ENCODE data around the gene BICD1.

DNA sequence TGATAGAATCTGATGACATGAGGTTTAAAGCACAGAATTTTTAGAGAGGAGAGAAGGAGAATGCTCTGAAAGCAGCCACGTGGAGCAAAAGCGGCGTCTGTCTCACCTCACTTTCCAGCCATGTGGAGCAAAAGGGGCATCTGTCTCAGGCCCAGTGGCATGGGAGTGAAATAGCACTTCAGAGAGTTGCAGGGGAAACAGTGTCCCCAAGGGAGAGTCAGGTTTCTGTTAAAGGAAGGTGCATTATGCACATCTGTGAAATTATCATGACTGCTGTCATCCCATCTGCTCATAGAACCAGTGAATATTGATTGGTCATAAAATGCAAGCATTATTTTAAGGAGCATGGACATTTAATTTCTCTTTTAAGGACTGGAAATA lies 124.0 kb downstream of the BICD1 start:
- TF ChIP-seq EZH2 (IDR thresholded peaks at IDR 0.05; ENCODE audit: borderline replicate concordance, low read depth, low read length, severe bottlenecking) = no peak
- no peak for TF ChIP-seq POLR2AphosphoS5 (IDR thresholded peaks at IDR 0.05; ENCODE audit: insufficient read depth, low read depth, low read length)
- TF ChIP-seq, protein P1, sequence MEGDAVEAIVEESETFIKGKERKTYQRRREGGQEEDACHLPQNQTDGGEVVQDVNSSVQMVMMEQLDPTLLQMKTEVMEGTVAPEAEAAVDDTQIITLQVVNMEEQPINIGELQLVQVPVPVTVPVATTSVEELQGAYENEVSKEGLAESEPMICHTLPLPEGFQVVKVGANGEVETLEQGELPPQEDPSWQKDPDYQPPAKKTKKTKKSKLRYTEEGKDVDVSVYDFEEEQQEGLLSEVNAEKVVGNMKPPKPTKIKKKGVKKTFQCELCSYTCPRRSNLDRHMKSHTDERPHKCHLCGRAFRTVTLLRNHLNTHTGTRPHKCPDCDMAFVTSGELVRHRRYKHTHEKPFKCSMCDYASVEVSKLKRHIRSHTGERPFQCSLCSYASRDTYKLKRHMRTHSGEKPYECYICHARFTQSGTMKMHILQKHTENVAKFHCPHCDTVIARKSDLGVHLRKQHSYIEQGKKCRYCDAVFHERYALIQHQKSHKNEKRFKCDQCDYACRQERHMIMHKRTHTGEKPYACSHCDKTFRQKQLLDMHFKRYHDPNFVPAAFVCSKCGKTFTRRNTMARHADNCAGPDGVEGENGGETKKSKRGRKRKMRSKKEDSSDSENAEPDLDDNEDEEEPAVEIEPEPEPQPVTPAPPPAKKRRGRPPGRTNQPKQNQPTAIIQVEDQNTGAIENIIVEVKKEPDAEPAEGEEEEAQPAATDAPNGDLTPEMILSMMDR (IDR thresholded peaks at IDR 0.05; ENCODE audit: extremely low read depth in 1 of 2, insufficient read depth in 1 of 2, low read depth in 1 of 2, low read length in 2 of 2) = no peak
- no peak for TF ChIP-seq POLR2A (IDR thresholded peaks at IDR 0.05; ENCODE audit: low read depth, low read length)
- TF ChIP-seq MYC (IDR thresholded peaks at IDR 0.05; ENCODE audit: low read depth, low read length) = no peak
- TF ChIP-seq, protein P2, sequence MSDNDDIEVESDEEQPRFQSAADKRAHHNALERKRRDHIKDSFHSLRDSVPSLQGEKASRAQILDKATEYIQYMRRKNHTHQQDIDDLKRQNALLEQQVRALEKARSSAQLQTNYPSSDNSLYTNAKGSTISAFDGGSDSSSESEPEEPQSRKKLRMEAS (IDR thresholded peaks at IDR 0.05; ENCODE audit: insufficient read depth, insufficient read length) = no peak
- TF ChIP-seq FOS (IDR thresholded peaks at IDR 0.05; ENCODE audit: borderline replicate concordance, insufficient read depth, low read length) = no peak
- no peak for TF ChIP-seq JUN (IDR thresholded peaks at IDR 0.05; ENCODE audit: borderline replicate concordance, insufficient read depth, insufficient read length, low read depth)
